Common myeloid progenitor, CD34-positive (primary cell): ENCODE data around the gene ASAP2.

ENCODE experiments used
- CTCF ChIA-PET: fragments of 350-600 bp; sonication (Branson Sonifier 250); formaldehyde crosslinking; loops from one replicate; lab custom pipeline; 2021; ENCODE audit warnings: antibody characterized with exemption; lab: Charles Lee
- POLR2A ChIA-PET: fragments of 350-600 bp; sonication (Branson Sonifier 250); formaldehyde crosslinking; loops from one replicate; lab custom pipeline; 2021; ENCODE audit warnings: antibody characterized with exemption; lab: Charles Lee
- DNase-seq, 3 donors: peaks; one replicate each; pipeline versions ENCODE4 v3.0.0 to v3.0.0-alpha.2; 2013
- H3K27ac ChIP-seq, 2 experiments: 1 replicate in 1 of 2; 2 replicates in 1 of 2; pipeline ENCODE4 v1.7.0; 2013; ENCODE audit warnings: inconsistent platforms in 2 of 2, low read length in 2 of 2, mild to moderate bottlenecking in 2 of 2, low read depth in 1 of 2, moderate library complexity in 1 of 2; ENCODE audit not compliant: severe bottlenecking in 2 of 2, insufficient read depth in 1 of 2, poor library complexity in 1 of 2
- H3K27me3 ChIP-seq, 5 experiments: replicated peaks in 2 of 5; 1 replicate in 3 of 5; 2 replicates in 2 of 5; pipeline versions ENCODE4 v1.6.1 to v1.7.0; 2013; ENCODE audit warnings: low read length in 4 of 5, mild to moderate bottlenecking in 2 of 5, moderate library complexity in 2 of 5, inconsistent platforms in 1 of 5; ENCODE audit not compliant: insufficient read depth in 5 of 5, control insufficient read depth in 4 of 5
- H3K36me3 ChIP-seq, 4 experiments: 1 replicate in 2 of 4; 2 replicates in 2 of 4; pipeline versions ENCODE4 v1.6.1 to v1.7.0; 2013; ENCODE audit warnings: low read length in 3 of 4, control low read depth in 1 of 4, mild to moderate bottlenecking in 1 of 4; ENCODE audit not compliant: control insufficient read depth in 4 of 4, insufficient read depth in 4 of 4
- H3K4me1 ChIP-seq, 4 experiments: 1 replicate in 3 of 4; 2 replicates in 1 of 4; pipeline versions ENCODE4 v1.6.1 to v1.7.1; 2013; ENCODE audit warnings: low read length in 3 of 4, mild to moderate bottlenecking in 3 of 4, control low read depth in 1 of 4, inconsistent platforms in 1 of 4, moderate library complexity in 1 of 4; ENCODE audit not compliant: control insufficient read depth in 4 of 4, insufficient read depth in 4 of 4; ENCODE audit errors: control extremely low read depth in 1 of 4
- H3K4me3 ChIP-seq, 7 experiments: 1 replicate in 4 of 7; 2 replicates in 3 of 7; pipeline versions ENCODE4 v1.5.1 to v1.7.0; 2013; ENCODE audit warnings: mild to moderate bottlenecking in 7 of 7, low read length in 6 of 7, moderate library complexity in 6 of 7, inconsistent platforms in 2 of 7, low read depth in 2 of 7, control low read depth in 1 of 7; ENCODE audit not compliant: insufficient read depth in 4 of 7, control insufficient read depth in 1 of 7; ENCODE audit errors: extremely low read depth in 1 of 7
- H3K9me3 ChIP-seq, 5 experiments: 1 replicate in 4 of 5; 2 replicates in 1 of 5; pipeline versions ENCODE4 v1.6.1 to v1.7.1; 2013; ENCODE audit warnings: low read length in 4 of 5, mild to moderate bottlenecking in 2 of 5, inconsistent platforms in 1 of 5, low read depth in 1 of 5, moderate library complexity in 1 of 5; ENCODE audit not compliant: control insufficient read depth in 4 of 5, insufficient read depth in 2 of 5; ENCODE audit errors: control extremely low read depth in 1 of 5
- WGBS: methylation state at CpG from one replicate; pipeline ENCODE4 v1.1.5; 2013; ENCODE audit not compliant: insufficient coverage; 5-methylcytosine and 5-hydroxymethylcytosine counted together

The ASAP2 gene

DNA sequence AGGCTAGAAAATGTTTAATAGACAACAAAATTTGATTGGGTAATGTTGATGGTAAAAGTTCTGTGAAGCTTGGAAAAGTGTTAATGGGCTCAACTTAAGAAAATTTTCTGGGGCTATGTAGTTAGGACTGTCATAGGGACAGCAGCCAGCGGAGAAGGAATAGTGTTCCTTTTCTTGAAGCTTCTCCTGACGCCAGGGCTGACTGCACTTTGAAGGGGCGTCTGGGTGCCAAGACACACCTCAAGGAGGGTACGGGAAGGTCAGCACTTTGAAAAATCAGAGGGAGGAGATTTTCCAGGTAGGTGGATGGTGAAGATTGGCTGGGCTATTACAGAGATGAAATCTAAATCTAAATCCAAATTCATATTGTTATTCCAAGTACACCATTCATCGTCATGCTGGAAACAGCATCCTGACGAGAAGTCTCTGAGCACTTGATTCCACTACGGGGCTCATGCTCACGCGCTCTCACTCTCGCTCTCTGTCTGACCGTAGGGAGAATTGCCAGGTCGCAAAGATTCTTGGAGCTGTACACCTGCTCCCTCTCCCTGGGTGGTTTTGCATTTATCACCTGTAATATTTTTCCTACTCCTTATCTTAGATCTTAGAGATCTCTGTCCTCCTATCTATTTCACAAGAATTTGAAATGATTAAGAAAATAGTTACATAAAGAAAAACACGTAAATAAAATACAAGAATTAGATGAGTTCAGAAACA is 125.7 kb downstream of the ASAP2 start:
- 98% methylated on average over 11 of the region's 13 CpGs for WGBS
- CTCF ChIA-PET: interaction anchor here (1.1 to 5.7 kb wide), 6 partner anchors 10 to 200 kb away, joined by 3 to 32 read pairs (median 5); no protein-coding TSS in a partner anchor
- Histone ChIP-seq H3K27me3 (no peaks in the 10 kb centered on the region), H3K4me3 (no peak overlapping the region), H3K27ac (no peak overlapping the region), H3K36me3 (no peaks in the 10 kb centered on the region), H3K4me1 (peaks cover 4 to 54% (median 36%) of the 10 kb centered on the region in 4 experiments), H3K9me3 (no peaks in the 10 kb centered on the region)
- POLR2A ChIA-PET: no interaction called here
- DNase-seq: no peak

GRCh38 chr2:9332853-9333245 is 126.2 kb downstream of the ASAP2 start:
- H3K27me3 ChIP-seq: no peaks in the 10 kb centered on the region
- H3K27ac ChIP-seq: no peak overlapping the region
- no peaks in the 10 kb centered on the region for H3K36me3 ChIP-seq
- 100% methylated on average over 1 of the region's 6 CpGs for WGBS
- DNase-seq: no peak
- POLR2A ChIA-PET: no interaction called here
- CTCF ChIA-PET: interaction anchor here (0.6 to 5.7 kb wide), 10 partner anchors 9 to 191 kb away, joined by 3 to 32 read pairs (median 4); partner anchors contain the start of gene ASAP2
- no peaks in the 10 kb centered on the region for H3K9me3 ChIP-seq
- no peak overlapping the region for H3K4me3 ChIP-seq
- H3K4me1 ChIP-seq: peaks cover 0 to 48% (median 32%) of the 10 kb centered on the region in 4 experiments

DNA sequence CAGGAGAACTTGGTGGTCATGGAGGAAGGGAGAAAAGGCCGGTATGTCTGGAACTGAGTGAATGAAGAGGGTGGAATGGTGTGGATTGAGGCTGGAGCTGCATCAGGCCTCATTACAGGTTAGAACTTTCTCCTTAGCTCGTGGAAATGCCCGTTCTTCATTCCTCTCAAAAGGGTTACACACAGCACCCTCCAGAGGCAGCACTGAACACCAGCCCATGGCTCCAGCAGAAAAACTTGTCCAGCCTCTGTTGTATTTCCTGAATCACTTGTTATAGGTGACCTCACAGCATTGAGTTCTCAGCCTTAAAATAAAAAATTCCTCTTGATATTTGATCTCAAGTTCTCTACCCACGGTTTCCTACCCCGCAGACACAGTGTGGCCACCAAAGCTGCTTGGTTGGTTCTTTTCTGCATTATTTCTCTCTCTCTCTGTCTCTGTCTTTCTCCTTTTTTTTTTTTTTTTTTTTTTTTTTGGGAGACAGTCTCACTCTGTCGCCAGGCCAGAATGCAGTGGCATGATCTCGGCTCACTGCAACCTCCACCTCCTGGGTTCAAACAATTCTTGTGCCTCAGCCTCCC is 127.1 kb downstream of the ASAP2 start:
- peak; percentile 74 to 86 (median 86) for DNase-seq
- Histone ChIP-seq H3K27ac (no peak overlapping the region), H3K4me3 (no peak overlapping the region), H3K9me3 (no peaks in the 10 kb centered on the region), H3K36me3 (no peaks in the 10 kb centered on the region), H3K4me1 (peaks cover 0 to 43% (median 27%) of the 10 kb centered on the region in 4 experiments), H3K27me3 (no peaks in the 10 kb centered on the region)
- POLR2A ChIA-PET: no interaction called here
- CTCF ChIA-PET: interaction anchor here (0.6 to 5.7 kb wide), 13 partner anchors 8 to 191 kb away, joined by 3 to 32 read pairs (median 4); partner anchors contain the start of gene ASAP2
- 43% methylated on average over 5 of the region's 7 CpGs for WGBS

DNA sequence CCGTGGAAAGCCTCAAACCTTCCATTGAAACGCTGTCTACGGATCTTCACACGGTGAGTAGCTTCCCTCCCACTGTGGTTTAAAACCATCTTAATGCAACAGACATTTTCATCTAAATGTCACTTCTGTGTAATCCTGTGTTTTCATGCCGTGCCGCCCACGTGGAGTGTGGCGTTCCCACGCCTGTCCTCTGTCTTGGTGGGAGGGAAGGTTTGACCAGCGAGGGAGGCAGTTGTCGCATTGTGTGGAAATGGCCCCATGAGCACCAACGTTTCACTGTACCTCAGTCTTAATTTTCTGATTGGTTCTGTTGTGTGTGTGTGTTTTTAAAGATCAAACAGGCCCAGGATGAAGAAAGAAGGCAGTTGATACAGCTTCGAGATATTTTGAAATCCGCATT is 128.1 kb downstream of the ASAP2 start:
- peaks cover 0 to 33% (median 25%) of the 10 kb centered on the region in 4 experiments for H3K4me1 ChIP-seq
- no peaks in the 10 kb centered on the region for H3K36me3 ChIP-seq
- CTCF ChIA-PET: interaction anchor here (0.6 to 5.7 kb wide), 9 partner anchors 14 to 514 kb away, joined by 3 to 32 read pairs (median 3); partner anchors contain the start of gene ASAP2

GRCh38 chr2:9335322-9335832 is 128.8 kb downstream of the ASAP2 start:
- Histone ChIP-seq H3K27me3 (no peaks in the 10 kb centered on the region), H3K36me3 (no peaks in the 10 kb centered on the region), H3K4me3 (no peak overlapping the region), H3K4me1 (peaks cover 0 to 26% (median 19%) of the 10 kb centered on the region in 4 experiments), H3K27ac (no peak overlapping the region), H3K9me3 (no peaks in the 10 kb centered on the region)
- peak; percentile 60 to 88 (median 81) for DNase-seq
- CTCF ChIA-PET: interaction anchor here (0.9 to 5.7 kb wide), 6 partner anchors 14 to 193 kb away, joined by 3 to 32 read pairs (median 3); no protein-coding TSS in a partner anchor
- POLR2A ChIA-PET: no interaction called here
- WGBS: 72% methylated on average over 4 of the region's 6 CpGs

More for the DNA sequence above, 128.1 kb downstream of the ASAP2 start:
- no peak for DNase-seq
- no peaks in the 10 kb centered on the region for H3K27me3 ChIP-seq
- no peaks in the 10 kb centered on the region for H3K9me3 ChIP-seq
- WGBS: 95% methylated on average over 7 of the region's 14 CpGs
- POLR2A ChIA-PET: no interaction called here
- H3K4me3 ChIP-seq: no peak overlapping the region
- H3K27ac ChIP-seq: no peak overlapping the region

DNA sequence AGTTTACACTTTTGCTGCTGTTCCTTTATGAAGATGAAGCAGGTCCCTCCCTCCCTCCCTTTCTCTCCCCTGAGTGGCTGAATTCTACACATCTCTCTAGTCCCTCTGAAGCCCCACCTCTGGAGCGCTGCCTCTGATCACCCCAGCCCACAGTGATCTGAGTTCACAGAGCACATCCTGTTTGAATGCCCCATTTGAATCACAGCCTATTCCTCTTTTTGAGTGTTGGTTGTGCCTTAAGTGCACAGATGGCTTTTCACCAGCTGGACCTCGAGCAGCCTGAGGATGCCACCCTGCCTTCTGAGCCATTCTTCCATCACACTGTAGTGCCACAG is 129.6 kb downstream of the ASAP2 start:
- peaks cover 0 to 19% (median 12%) of the 10 kb centered on the region in 4 experiments for H3K4me1 ChIP-seq
- H3K27me3 ChIP-seq: no peaks in the 10 kb centered on the region
- no peak overlapping the region for H3K27ac ChIP-seq
- POLR2A ChIA-PET: no interaction called here
- no peaks in the 10 kb centered on the region for H3K9me3 ChIP-seq
- peak in 2 of 3 donors; percentile 72 to 80 for DNase-seq
- no peak overlapping the region for H3K4me3 ChIP-seq
- no peaks in the 10 kb centered on the region for H3K36me3 ChIP-seq
- 50% methylated on average over 1 of the region's 2 CpGs for WGBS
- CTCF ChIA-PET: interaction anchor here (0.9 to 1.5 kb wide), 2 partner anchors 13 to 31 kb away, joined by 3 to 4 read pairs; no protein-coding TSS in a partner anchor
